GM21529 (cell line): ENCODE results near the gene GALNT18.

Experiments used
- ATAC-seq: cut with Tn5 transposase; IDR thresholded peaks from one replicate; pipeline ENCODE4 v1.9.1; 2021; ENCODE audit not compliant: unreplicated experiment

GALNT18 gene

DNA sequence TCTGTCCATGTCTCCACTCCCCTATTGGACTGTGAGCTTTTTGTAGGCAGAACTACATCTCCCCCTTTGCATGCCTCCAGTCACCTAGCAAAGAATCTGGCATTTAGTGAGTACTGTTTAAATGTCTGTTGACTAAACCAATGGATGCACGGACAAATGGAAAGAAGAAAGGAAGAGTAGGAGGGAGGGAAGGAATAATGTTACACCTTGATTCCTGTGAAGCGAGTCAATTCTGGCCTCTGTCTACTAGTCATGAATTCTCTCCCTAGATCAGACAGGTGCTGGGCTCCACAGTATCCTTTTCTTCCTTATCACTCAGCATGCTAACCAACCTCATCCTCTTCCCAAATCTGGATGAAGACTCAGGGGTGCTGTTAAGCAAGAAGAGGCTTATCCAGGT, 33.6 kb downstream of the GALNT18 start:
- ATAC-seq, result no peak

DNA sequence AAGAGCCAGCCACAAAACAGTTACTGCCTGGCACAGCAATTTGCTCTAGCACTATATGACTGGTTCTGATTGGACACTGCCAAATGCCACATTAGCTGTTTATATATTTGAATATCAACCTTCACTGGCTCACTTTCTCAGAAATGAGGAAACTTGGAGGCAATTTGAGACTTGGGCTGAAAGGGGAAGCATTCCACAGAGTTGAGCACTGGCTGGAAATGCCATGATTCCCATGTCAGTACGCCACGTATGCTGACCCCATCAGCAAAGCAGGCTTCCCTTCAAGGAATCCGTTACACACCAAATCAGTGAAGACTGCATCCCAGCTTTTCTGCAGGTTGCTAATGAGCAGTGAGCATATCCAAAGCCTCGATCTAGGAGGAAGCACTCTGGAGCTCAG, 34.7 kb downstream of the GALNT18 start:
- ATAC-seq, result no peak

DNA sequence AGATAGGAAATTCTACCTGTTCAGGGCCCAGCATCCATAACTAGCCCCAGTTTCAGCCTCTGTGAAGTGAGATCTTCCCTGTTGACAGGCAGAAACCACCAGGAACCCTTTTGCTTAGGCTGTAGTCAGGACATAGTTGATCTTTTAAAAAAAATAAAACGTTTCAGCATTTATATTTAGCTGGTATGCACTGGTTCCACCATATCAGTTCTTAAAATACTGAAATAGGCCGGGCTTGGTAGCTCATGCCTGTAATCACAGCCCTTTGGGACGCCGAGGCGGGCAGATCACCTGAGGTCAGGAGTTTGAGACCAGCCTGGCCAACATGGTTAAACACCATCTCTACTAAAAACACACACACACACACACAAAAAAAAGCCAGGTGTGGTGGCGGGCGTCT, 35.3 kb downstream of the GALNT18 start:
- ATAC-seq, result no peak

DNA sequence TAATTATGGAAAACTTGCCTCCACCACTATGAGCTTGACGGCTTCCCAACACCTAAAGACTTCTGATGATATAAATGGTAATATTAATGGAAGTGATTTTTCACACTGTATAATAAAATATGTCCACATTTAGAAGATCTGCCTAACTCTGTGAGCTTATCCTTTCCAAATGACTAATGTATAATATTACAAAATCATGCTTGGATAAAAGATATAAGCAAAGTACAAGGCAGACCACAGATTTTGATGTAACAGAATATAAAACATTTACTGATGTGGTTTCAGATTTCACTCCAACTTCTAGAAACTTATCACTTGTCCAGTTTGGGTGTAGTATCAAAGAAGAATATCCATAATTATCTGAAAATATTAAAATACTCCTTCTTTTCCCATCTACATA, 36.9 kb downstream of the GALNT18 start:
- no peak for ATAC-seq

DNA sequence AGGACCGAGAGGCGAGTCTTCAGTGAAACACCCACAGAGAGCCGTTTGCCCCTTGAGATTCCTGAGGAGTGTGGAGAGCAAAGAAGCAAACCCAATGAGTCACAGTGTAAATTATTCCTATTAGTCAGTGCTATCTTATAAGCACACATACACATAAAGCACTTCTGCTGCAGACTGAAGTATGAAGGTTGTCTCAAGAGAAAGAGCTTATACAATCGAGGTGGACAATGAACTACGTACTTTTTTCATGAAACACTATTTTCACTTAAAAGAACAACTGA, 37.3 kb downstream of the GALNT18 start:
- ATAC-seq, result no peak

DNA sequence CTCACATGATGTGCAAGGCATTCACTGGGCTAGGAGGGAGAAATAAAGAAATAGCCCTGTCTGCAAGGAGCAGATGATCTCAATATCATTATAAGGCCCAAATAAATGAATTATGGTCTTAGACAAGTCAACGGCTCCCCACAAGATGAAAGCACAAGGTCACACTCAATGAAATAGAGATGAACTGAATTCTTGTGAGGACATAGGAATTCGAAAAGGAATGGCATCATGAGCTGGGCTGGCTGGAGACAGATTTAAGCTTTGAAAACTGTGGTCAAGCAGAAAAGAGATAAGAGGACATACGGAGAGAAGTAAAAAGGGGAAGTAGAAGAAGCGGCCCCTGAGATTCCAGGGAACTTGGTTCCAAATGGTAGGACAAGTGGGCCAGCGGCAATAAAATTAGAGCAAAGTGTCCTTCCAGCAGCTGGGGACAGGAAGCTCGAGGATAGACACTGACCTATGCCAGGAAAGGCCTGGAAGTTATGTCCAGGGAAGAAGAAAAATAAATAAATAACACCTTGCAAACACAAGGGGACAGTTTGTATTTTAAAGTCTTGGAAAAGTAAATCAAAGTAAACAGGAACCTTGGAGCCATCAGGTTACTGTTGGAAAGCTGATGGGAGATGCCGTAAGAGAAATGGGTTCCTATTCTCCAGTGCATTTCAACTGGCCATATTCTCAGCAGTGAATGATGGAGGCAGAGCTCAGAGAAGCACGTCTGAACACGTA, 37.8 kb downstream of the GALNT18 start:
- no peak for ATAC-seq

DNA sequence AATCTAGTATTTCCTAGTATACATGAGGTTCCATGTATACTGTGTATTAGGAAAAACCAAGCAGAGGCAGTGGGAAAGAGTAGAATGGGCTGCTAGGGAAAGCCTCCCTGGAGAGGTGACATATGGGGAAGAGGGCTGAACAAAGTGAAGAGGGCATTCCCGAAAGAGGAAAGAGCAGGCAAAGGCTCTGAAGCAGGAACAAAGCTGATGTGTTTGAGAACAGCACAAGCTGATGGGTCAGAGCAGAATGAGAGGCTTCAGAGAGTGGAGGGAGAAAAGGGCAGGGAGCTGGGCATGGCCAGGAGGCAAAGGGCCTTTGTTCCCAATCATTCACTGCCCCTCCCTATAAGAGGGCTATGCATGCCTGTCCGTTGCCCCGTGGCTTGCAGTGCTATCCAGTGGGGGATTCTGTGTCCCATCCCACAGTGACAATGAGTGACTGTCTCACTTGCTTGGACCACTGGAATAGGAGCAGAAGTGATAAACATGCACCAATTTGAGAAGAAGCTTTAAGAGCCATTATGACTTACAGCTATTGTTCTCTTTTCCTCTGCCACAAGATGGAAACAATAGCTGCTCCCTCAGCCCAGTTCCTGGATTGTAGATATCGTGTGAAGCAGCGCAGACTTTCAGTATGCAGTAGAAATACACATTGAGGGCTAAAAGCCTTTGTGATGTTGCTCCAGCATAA, 39.6 kb downstream of the GALNT18 start:
- no peak for ATAC-seq

DNA sequence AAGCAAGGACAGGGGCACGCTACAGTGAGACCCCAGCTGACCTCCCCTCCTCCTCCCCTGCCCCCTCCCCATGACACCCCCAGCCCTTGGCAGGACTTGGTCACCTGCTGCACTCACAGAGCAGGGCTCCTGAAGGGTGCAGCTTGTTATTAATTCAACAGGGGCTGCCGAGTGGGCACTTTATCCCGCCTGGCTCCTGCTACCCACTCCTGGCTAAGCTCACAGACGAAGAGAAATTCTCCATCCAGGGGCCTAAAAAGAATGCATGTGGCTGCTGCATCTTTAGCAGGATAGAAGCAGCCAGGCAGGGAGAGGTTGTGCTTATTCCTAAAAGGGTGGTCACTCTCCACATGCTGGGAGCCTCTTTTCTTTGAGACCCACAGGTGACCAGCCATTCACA, 40.3 kb downstream of the GALNT18 start:
- no peak for ATAC-seq

DNA sequence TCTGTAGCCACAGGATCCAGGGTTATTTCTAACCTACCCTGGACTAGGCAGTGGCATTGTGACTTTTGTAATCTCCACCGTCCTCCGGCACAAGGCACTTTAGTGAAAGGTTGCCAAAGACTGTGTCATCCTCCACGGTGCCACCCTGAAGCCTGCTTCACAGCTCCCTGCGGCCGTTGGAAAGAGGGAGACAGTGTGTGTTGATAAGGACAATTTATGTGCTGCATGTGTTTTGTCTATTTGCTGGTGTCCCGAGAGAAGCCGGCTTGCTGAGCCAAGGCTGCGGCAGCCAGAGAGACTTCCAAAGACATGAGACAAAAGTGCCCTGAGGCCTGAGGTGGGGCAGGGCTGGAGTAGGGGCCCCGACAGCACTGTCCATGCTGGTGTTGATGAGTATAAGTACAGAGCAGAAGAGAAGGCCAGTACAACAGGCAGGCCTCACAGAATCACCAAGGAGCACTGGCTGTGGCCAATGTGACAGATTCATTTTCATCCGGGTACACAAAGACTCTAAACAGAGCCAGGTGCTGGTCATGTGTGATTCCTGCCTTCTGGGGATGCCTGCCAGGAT, 40.9 kb downstream of the GALNT18 start:
- no peak for ATAC-seq

DNA sequence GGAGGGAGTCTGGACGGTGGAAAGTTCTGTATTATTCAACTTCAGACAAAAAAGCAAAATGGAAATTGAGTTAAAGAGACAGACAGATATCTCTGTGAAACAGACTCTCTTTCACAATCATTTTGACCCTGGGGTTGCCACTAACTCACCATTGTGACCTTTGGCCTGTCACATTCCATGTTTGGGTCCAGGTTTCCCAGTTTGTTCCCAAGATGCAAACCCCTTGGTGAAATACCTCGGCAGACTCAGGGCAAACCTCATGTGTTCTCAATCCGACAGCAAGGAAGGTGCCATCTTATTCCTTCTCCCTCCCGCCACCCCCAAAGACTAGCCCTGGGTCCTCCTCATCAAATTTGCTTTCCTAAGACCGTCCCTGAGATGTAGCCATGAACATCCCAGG, 41.8 kb downstream of the GALNT18 start:
- ATAC-seq, result no peak

DNA sequence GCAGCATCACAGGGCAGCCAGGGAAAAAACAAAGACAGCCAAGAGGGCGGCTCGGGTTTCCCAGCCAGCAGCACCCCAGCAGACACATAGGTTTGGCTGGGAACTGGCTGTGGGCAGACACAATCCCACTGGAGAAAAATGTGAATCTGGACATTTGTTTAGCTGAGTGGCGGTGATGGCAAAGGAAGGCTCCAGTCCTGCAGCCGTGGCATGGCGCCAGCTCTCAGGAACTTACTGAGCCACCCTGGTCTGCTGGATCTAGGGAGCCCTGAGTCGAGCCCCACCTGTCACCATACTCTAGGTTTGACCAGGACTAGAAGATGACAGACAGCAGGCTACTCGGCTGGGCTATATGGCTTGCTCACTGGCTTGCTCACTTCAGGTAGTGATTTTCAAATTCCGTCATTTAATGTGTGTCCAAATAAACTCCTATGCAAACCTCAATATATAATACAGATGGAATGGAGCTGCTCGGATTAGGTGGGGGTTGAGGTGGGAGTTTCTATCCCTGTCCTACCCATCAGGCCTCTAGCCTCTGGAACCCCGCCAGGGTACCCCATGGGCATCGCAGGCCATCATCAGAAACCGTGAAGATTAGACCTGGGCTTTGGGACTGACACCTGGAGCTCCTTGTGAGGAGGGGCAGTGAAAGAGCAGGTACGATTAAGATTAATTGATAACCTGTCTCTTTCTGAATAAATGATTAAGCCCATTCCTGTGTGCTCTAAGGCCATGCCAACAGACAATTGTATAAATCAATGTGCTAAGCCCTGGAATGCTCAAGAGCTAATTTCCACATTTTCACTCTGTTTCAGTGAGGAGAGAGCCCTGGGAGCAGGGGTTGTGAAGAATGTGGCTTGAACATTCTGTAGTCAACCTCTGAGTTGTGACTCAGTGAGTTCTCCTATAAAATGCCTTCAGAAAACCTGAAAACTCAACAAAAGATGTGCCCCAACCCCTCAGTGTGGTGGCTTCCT, 42.5 kb downstream of the GALNT18 start:
- no peak for ATAC-seq

DNA sequence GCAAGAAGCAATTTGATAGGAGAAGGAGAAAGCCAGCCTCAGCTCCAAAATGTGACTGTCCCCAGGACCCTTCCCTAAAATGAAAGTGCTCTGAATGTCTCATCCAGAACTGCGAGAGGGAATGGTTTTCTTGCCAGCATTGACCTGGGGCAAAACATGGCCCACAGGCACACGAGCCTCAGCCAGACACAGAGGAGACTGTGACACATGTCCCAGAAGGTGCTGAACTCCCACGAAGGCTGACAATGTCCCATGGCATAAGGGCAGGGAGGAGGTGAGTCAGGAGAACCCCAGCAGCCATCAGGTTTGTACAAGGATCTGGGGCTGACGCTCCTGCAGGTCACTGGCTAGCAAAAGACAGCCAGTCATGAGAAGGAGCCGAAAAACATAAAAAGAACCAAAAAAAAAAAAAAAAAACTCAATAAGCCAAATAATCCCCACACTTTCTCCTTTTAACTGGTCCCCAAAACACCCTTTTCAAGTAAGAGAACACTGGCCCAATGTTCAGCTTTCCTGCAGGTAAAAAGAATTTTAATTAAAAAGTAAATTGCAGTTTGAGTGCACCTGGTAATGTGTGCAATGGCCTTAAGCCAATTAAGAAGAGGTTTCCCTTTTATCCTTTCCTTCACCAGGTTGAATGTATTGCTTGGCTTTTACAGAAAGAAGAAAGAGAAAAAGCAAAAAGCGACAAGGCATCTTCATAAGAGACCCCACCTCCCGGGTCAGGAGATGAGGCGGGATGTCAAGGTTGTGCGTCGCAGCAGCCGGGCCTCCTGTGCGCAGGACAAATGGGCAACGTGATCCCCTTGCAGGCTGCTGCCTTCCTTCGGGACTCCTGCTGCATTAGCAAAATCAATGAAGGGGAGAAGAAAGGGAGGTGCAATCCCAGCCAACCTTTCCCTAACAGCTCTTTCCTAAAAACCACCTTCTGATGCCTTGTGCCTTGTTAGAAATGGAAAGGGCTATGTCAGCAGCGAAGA, 43.6 kb downstream of the GALNT18 start:
- ATAC-seq, result no peak

DNA sequence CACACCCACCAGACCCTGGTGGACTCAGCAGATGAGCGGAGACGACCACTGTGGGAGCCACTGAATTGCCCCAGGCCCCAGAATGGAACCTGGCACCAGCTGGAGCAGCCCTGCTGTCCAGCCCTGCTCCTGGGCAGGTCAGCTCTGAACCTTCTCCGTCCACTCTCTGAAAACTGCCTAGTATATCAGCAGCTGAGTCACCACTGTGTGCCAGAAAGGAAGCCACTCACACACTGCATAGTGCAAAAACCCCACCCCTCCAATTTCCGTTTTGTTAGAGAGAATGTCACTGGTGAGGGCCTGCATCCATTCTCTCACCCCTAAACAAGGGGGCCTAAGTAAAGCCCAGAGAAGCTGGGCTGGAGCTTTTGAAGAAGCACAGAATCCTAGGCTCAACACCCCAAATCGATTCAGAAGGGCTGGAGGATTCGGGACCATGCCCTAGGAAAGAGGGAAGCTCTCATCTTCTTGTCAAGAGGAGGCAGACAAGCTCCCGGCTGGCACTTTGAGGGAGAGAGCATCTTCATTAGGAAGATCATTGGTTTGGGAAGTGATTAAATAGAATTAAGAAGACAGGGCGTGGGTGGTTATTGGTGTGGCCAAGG, 44.5 kb downstream of the GALNT18 start:
- no peak for ATAC-seq

DNA sequence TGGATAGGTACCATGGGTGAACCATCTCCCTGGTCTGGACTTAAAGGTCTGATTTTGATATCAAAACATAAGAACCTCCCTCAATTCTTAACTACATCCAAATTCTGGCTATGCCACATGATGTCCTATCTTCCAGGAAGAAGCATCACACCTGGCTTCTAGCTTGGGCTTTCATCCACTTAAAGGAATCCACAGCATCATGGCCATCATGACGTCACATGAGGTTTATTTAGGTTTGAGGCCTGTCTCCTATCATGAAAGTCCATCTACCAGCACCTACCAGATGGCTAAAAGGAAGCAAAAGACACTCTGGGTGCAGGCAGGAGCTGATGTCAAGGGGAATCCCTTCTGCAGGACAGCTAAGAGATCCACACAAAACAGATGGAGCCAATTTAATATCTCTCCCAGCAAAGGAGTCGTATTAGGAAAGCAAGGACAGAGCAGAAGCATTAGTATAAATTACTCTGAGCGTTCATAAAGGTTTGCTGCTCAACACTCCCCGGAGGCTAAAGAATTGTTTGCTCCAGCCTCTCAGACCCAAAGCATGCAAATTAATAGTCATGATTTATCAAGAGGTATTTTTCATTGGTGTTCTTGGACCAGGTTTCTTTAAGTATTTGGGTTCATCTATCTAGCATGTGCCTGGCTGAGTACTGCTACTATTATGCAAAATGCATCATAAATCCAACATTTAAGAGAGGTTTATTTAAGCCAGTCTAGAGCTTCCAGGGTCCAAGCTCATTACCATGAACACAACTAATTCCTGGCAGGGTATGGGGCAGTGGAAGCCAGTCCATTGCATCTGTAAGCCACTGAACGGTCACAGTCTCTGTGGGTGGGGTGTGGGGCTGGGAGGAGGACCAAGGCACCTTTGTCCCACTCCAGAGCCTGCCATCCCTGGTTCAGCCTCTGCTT, 47.2 kb downstream of the GALNT18 start:
- ATAC-seq, result no peak

DNA sequence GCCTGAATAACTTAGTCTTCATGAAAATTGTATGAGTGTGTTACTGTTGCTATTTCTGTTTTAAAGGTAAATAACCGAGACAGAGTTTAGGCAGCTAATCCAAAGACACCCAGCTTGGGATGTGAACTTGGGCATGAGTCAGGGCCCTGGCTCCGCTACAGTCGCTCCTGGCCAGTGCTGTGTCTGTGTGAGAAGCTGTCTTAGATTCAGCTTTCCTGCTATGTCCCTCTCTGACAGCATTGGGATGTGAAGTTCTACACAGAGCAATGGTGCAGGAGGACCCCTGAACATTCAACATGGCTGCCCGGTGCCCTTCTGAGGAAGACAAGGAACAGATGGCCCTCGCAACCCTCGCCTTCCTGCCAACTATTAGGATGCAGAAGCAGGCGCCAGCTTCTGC, 49.4 kb downstream of the GALNT18 start:
- ATAC-seq, result no peak

DNA sequence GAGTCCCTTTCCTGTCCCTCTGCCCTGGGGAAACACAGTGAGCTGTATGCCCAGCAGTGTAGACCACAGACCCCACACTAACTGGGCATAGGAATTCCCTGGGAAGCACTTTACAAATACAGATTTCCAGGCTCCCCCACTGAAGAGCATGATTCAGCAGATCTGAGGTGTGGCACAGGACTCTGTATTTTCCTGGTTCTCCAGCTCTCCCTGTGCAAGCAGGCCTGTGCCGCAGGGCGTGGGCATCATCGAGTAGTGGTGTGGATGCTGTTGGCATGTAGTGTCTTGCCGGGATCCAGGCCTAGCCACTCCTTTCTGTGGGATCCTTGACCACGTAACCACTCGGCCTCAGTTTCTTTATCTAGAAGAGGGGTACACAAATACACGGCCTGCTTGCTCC, 49.9 kb downstream of the GALNT18 start:
- ATAC-seq, result no peak

DNA sequence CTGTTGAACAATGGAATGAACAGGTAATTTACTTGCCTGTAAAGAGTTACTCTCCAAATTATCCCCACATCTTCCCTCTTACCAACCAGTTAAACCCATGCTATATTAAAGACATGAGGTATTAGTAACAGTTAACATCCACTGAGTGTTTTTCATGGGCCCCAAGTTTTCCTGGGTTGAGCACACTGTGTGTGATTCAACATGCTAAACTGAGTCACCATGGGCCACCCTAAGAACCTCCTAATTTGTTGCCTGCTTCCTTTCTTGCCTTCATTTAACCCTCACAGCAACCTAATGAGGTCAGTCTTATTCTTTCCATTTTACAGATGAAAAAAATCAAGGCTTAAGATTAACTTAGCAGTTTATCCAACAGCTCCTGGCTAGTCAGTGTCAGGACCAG, 51.0 kb downstream of the GALNT18 start:
- ATAC-seq, result no peak

DNA sequence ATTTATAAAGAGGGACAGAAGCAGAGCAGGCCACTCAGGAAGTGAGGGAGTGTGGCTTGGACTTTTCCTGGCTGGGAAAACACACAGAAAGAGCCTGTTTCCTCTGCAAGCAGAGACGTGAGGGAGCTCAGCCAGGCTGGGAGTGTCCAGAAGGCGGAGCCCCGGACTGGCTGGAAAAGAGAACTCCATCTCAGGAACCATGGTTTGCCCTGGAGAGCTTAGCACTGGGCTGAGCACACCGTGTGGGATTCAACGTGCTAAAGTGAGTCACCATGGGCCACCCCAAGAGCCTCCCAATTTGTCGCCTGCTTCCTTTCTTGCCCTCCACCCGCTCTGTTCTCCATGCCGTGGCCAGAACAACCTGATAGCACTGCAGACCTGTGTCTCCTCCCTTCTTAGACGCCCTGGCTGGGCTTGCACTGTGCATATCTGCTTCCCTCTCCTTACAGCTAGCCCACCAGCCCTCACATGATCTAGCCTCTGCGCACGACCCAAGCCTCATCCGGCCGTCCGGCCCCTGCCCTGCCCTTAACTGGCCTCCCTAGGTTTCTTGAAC, 51.8 kb downstream of the GALNT18 start:
- ATAC-seq, result no peak
